GM12865 (cell line): ENCODE data around the gene EPAS1.

ENCODE experiments used
- DNase-seq: peaks from one replicate; pipeline ENCODE4 v3.0.0; 2010; ENCODE audit warnings: low read depth
- H3K4me3 ChIP-seq: 2 replicates; pipeline ENCODE4 v1.5.1; 2011; ENCODE audit warnings: mild to moderate bottlenecking, low read depth, low read length, control low read depth
- TF ChIP-seq, protein P1 (sequence below): IDR thresholded peaks from 2 replicates; pipeline ENCODE4 v1.5.1; 2011; ENCODE audit warnings: low read length, control low read depth, low read depth, inconsistent platforms; ENCODE audit not compliant: insufficient read depth; ENCODE audit errors: missing control alignments

Gene EPAS1

DNA sequence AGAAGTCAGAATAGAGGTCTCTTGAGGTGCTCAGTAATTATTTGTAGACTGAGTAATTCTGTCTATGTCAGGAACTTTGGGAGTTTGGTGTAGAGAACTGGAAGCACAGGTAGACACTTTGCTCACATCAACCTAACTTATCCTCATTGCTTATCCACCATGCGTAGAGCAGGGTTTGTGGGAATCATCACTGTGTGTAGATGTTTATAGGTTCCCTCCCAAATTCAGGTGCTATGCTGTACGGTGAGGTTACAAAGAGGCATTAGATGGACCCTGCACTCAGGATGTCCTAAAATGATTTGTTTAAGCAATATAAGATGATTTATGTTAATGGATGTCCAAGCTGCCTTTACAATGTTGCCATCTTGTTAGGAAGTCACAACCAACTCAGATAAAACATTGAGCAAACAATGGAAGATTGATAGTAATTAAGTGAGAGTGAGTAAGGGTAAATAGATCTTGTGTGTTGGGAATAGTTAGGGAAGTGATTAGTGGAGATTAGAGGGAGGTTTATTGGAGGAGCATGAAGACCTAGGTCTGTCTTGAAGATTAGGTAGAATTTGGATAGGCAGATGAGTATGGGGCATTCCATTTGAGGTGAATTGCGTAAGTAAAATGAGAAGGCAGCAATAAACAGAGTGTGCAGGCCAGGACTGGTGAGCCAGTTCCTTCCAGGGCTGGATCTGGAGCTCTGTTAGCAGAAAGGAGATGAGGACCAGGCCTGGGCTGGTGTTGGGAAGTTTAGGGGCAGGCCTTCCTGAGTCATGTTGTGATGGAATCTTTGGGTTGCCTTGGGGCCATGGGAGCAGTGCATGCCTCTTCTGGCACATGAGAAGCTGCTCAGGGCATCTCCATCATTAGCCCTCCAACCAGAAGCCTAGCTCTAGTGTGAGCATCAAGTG, 12.1 kb downstream of the EPAS1 start:
- no peak for DNase-seq
- TF ChIP-seq, protein P1, sequence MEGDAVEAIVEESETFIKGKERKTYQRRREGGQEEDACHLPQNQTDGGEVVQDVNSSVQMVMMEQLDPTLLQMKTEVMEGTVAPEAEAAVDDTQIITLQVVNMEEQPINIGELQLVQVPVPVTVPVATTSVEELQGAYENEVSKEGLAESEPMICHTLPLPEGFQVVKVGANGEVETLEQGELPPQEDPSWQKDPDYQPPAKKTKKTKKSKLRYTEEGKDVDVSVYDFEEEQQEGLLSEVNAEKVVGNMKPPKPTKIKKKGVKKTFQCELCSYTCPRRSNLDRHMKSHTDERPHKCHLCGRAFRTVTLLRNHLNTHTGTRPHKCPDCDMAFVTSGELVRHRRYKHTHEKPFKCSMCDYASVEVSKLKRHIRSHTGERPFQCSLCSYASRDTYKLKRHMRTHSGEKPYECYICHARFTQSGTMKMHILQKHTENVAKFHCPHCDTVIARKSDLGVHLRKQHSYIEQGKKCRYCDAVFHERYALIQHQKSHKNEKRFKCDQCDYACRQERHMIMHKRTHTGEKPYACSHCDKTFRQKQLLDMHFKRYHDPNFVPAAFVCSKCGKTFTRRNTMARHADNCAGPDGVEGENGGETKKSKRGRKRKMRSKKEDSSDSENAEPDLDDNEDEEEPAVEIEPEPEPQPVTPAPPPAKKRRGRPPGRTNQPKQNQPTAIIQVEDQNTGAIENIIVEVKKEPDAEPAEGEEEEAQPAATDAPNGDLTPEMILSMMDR, result no peak
- no peak overlapping the region for H3K4me3 ChIP-seq

DNA sequence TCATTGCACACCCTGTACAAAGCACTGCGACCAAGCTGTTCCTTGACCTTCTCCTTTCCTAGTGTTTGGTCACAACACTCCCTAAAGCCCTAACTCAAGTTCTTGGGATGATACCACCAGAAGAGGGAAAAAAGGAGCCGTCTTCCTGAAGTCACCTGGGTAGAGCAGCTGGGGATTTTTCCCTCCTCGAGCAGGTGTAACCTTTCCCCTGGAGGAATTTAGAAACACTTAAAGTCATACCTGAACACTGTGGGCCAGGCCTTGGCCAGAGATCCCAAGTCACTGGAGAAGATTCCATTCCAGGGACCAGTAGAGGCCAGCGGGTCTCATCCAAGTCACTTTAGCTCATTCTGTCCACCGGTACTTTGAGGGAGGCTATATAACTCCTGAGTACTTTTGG, 13.2 kb downstream of the EPAS1 start:
- DNase-seq, result no peak
- TF ChIP-seq, protein P1, result no peak

DNA sequence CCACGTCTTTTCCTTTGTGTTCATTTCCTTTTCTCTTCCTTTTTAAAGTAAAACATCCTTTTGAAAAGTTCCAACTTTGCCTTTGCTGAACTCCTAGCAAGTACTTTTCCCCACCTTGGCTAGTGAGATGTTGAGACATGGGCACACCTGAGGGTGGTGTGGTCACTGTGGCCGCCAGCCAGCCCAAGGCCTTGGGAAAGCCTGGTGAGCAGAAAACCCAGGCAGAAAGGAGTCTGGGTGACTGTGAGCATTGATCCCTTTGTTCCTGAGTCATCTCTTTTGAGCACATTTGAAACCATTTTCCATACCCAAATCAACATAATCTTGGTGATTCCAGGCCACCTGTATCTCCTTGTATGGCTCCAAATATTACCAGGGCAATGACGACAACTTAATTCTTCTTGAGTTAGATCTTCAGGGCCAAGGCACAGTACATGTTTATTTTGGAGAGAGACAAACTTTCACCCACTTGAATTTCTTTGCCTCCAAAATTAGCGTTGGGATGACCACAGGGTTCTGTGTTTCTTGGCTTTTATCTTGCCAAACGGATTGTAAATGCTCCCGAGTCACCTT, 14.5 kb downstream of the EPAS1 start:
- no peak overlapping the region for H3K4me3 ChIP-seq
- no peak for DNase-seq
- TF ChIP-seq, protein P1, result no peak

More for the DNA sequence above, 13.2 kb downstream of the EPAS1 start:
- H3K4me3 ChIP-seq, result no peak overlapping the region

DNA sequence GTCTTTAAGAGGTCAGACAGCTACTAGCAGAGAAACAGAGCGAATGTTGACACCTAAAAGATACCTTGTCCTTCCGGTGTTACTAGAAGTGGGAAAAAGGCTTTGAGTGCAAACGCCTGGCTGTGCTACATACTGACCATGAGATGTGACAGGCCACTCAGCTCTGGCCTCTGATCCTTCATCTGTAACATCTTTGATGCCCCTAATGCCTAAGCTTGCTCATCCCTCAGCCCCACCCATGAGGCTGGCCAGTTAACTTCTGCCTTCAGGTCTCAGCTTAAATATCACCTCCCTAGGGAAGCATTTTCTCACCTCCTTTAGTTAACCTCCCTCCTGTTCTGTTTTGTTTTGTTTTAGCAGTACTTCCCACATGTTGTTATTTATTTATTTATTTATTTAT, 15.9 kb downstream of the EPAS1 start:
- TF ChIP-seq, protein P1, result no peak
- H3K4me3 ChIP-seq, result no peak overlapping the region
- DNase-seq, result no peak

DNA sequence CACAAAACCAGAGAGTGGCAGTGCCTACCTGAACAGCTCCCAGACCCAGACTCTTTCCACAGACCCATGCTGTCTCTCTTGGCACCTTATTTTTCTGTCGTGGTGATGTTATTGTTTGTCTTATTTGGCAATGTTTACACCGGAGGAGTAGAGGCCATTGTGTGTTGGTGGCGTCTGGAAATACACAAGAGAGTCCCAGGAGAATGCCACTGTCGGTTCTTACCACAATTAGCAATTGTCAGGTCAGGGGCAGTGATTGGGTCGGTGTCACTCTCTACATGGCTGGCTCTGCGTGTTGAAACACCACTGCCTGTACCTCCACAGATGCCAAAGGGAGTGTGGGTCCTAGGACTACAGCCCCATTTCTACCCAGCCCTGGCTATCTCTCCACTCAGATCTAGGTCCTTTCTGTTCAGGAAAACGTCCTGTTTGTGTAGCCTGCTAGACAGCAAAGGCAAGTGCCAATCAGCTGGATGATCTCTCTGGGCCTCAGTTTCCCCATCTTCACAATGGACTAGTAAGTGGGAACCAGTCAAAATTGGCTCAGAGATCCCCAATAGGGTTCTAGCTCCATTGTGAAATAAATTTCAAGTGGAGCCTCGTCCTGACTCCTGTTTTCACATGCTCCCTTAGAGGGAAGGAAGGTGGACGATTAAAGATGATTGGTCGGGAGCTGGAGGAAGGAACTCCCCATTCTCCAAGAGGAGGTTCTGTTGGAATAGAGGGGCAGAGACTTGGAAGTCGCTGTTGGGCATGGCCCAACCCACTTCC, 17.0 kb downstream of the EPAS1 start:
- TF ChIP-seq, protein P1, result no peak
- no peak for DNase-seq
- no peak overlapping the region for H3K4me3 ChIP-seq

DNA sequence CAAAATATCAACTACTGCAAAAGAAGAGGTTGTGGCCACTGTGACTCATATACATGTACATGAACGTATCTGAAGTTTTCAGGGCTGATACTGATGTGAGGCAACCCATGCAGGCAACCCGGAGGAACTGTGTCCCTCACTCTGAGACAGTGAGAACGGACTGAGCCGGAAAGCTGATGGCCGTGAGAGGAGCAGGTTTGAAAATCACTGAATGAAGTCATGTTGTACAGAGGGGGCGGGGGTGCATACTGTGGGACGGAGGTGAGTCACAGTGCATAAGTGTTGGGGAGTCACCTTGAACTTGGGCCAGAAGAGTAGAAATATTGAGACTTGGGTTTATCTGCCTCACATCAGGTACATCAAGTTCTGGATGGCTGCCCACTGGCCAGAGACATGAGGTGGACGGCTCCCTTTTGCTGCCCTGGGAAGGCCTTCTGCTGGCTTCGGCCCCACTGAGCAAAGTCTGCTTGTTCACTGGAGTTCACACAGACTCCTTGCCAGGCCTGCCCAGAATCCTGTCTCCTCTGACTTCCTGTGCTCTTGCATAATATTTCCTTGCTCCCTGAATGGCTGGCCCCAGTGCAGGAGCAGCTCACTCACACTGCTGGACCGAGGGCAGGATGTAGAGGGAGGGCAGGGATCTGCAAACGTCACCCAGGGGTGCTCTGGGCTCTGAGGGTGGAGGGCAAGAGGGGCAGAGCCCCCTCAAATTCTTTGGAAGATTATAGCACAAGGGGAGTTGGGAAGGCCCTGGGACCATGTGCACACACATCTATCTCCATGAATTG, 18.1 kb downstream of the EPAS1 start:
- TF ChIP-seq, protein P1, result no peak
- no peak for DNase-seq
- no peak overlapping the region for H3K4me3 ChIP-seq
